ENCODE measurements around the gene IBA57.

DNA sequence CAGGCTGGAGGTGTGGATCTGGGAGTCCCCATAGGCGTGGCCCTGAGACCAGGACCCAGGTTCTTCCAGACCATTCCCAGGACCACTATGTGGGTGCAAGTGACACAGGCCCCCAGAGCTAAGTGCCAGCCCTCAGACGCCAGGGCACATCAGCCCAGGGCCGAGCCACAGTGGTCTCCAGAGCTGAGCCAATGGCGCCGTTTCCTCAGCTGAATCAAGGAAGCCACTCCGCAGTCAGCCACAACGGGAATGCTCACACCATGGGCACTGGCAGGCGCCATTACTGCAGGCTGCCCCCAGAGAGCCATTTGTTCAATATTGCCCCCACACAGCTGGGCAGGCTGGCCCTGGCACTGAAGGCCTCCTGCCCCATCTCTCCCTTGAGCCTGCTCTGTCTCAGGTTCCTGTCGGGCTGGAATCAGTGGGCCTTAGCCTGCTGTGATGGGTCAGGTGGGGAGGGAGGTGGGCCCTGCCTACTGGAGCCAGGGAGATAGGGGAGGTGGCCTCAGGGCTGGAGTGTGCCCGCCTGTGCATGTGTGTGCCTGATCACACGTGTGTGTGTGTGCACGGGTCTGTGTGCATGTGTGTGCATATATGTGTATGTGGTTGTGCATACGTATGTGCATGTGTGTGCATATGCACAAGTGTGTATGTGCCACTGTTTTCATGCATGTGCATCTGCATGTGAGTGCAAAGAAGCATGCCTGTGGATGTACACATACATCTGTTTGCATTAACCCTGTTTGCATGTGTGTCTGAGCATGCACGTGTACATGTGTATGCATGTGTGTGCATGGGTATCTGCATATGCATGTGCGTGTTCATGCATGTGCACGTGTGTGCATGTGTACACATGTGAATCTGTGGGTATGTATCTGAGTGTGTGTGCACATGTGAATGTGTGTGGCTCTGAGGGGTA, 9.7 kb upstream of the IBA57 start:
- TF ChIP-seq REST (IDR thresholded peaks at IDR 0.05), result no peak
- TF ChIP-seq NFE2L2 (conservative IDR thresholded peaks at IDR 0.05; ENCODE audit: low read length), result no peak
- TF ChIP-seq EP300 (IDR thresholded peaks at IDR 0.05), result no peak
- no peak for TF ChIP-seq MAFK (IDR thresholded peaks at IDR 0.05; ENCODE audit: partially characterized antibody)
- TF ChIP-seq RNF2 (IDR thresholded peaks at IDR 0.05; ENCODE audit: borderline replicate concordance, low read depth), result no peak
- TF ChIP-seq, protein P1, sequence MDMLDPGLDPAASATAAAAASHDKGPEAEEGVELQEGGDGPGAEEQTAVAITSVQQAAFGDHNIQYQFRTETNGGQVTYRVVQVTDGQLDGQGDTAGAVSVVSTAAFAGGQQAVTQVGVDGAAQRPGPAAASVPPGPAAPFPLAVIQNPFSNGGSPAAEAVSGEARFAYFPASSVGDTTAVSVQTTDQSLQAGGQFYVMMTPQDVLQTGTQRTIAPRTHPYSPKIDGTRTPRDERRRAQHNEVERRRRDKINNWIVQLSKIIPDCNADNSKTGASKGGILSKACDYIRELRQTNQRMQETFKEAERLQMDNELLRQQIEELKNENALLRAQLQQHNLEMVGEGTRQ (IDR thresholded peaks at IDR 0.05), result no peak
- TF ChIP-seq POLR2A (IDR thresholded peaks at IDR 0.05; ENCODE audit: low read length), result no peak
- TF ChIP-seq CHD2 (IDR thresholded peaks at IDR 0.05; ENCODE audit: low read length, partially characterized antibody), result no peak
- TF ChIP-seq CTCF (IDR thresholded peaks at IDR 0.05), result no peak
- TF ChIP-seq JUN (IDR thresholded peaks at IDR 0.05), result no peak

All from A549 (cell line).